Suprapubic skin (tissue), 3 donors: ENCODE data around the gene FAP.

ENCODE experiments used
- POLR2AphosphoS5 ChIP-seq, 3 donors: sonication (generic); formaldehyde crosslinking; IDR thresholded peaks; one replicate each; pipeline ENCODE4 v1.6.1; 2017; ENCODE audit warnings: antibody characterized with exemption in 3 of 3
- TF ChIP-seq, protein P1 (sequence below), 2 donors: fragments of 200-600 bp in 1 of 2; fragments of 450-650 bp in 1 of 2; sonication (generic) in 1 of 2; IDR thresholded peaks; one replicate each; pipeline ENCODE4 v1.5.1; 2016 to 2019; ENCODE audit warnings: antibody characterized with exemption in 2 of 2, mild to moderate bottlenecking in 1 of 2, moderate library complexity in 1 of 2

- TF ChIP-seq, protein P1, sequence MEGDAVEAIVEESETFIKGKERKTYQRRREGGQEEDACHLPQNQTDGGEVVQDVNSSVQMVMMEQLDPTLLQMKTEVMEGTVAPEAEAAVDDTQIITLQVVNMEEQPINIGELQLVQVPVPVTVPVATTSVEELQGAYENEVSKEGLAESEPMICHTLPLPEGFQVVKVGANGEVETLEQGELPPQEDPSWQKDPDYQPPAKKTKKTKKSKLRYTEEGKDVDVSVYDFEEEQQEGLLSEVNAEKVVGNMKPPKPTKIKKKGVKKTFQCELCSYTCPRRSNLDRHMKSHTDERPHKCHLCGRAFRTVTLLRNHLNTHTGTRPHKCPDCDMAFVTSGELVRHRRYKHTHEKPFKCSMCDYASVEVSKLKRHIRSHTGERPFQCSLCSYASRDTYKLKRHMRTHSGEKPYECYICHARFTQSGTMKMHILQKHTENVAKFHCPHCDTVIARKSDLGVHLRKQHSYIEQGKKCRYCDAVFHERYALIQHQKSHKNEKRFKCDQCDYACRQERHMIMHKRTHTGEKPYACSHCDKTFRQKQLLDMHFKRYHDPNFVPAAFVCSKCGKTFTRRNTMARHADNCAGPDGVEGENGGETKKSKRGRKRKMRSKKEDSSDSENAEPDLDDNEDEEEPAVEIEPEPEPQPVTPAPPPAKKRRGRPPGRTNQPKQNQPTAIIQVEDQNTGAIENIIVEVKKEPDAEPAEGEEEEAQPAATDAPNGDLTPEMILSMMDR (IDR thresholded peaks at IDR 0.05), result no peak
- no peak for TF ChIP-seq POLR2AphosphoS5 (IDR thresholded peaks at IDR 0.05)
Observed at GRCh38 chr2:162172802-162173370, 70.4 kb downstream of the FAP start.
